COLO829 (cell line): ENCODE results near the gene RO60.

Experiments
- DNase-seq: peaks from one replicate; pipeline ENCODE4 v3.0.0; 2012; ENCODE audit warnings: low spot score

RO60 gene

GRCh38 chr1:193060938-193061337, 1.5 kb downstream of the RO60 start:
- DNase-seq: peak; percentile 31

DNA sequence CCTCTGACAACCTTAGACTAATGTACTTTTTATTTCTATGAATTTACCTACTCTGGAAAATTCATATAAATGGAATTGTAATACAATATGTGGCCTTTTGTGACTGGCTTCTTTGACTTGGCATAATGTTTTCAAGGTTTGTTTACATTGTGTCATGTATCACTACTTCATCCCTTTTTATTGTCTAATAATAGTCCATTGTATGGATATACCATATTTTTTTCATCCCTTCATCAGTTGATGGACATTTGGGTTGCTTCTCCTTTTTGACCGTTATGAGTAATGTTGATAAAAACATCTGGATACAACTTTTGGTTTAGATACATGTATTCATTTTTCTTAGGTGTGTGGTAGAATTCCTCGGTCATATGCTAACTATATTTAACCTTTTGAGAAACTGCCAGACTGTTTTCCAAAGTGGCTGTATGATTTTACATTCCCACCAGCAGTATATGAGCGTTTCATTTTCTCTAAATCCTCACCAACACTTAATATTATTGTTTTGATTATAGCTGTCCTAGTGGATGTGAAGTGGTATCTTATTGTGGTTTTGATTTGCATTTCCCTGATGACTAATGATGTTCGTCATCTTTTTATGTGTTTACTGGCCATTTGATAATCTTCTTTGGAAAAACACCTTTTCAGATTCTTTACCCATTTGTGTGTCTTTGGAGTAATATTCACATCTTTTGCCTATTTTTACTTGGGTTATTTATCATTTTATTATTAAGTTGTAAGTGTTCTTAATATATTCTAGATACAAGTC, 3.5 kb downstream of the RO60 start:
- DNase-seq: no peak

GRCh38 chr1:193065954-193066353, 6.5 kb downstream of the RO60 start:
- no peak for DNase-seq

DNA sequence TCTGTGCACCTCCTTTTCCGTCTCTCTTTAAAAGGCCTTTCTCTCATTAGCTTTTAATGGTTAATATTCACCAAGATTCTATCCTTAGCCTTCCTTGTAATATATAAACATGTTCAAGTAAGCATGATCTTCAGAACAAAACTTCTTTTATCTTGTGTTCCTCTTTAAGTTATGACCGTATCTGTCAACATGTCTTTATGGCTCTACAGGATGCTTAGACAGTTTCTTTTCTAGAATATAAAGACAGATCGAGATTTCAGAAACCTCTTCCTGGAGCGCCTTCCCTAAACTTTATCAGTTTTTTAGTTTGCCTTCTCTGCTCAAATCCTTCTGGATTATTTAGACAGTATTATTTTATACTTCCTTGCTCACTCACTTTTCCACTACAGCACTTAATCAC, 7.2 kb downstream of the RO60 start:
- DNase-seq: no peak

DNA sequence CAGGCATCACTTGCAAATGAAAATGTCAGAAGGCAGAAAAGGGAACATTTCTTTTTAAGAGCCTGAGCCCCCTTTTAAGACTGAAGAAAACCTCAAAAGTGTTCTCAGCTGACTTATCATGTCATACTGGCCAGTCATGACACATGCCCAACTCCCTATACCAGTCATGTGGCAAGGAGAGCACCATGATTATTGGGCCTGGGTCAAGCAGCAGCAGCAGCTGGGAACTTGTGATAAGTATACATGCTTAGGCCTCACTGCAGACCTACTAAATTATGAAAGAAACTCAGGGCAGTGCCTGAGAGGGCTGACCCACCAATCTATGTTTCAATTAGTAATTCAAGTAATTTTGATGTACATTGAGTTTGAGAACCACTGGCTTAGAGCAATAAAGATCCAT, 8.6 kb downstream of the RO60 start:
- no peak for DNase-seq

GRCh38 chr1:193069748-193070385, 10.5 kb downstream of the RO60 start:
- DNase-seq: peak; percentile 40

- no peak for DNase-seq
These were observed 11.0 kb downstream of the RO60 start for GRCh38 chr1:193070386-193070753.

DNA sequence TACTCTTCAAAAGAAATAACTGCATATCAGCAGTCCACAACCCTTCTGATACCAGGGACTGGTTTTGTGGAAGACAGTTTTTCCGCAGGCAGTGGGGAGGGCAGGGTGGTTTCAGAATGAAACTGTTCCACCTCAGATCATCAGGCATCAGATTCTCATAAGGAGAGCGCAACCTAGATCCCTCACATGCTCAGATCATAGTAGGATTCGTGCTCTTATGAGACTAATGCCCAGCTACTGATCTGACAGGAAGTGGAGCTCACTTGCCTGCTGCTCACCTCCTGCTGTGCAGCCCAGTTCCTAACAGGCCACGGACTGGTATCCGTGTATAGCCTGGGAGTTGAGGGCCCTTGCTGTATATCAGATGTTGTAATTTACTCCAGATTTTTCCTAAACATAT, 11.5 kb downstream of the RO60 start:
- no peak for DNase-seq

DNA sequence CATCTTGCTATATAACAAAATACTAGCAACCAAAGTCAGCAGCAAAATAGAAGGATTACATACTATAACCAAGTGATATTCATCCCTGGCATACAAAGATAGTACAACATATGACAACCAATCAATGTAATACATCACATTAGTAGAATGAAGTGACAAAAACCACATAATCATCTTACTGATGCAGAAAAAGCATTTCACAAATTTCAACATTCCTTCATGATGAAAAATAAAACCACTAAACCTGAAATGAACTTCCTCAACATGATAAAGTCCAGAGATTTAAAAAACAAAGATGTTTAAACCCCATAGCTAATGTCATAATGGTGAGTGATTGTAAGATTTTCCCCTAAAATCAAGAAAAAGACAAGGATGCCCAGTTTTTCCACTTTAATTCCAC, 18.6 kb downstream of the RO60 start:
- DNase-seq: no peak

GRCh38 chr1:193079187-193079586, 19.8 kb downstream of the RO60 start:
- no peak for DNase-seq

DNA sequence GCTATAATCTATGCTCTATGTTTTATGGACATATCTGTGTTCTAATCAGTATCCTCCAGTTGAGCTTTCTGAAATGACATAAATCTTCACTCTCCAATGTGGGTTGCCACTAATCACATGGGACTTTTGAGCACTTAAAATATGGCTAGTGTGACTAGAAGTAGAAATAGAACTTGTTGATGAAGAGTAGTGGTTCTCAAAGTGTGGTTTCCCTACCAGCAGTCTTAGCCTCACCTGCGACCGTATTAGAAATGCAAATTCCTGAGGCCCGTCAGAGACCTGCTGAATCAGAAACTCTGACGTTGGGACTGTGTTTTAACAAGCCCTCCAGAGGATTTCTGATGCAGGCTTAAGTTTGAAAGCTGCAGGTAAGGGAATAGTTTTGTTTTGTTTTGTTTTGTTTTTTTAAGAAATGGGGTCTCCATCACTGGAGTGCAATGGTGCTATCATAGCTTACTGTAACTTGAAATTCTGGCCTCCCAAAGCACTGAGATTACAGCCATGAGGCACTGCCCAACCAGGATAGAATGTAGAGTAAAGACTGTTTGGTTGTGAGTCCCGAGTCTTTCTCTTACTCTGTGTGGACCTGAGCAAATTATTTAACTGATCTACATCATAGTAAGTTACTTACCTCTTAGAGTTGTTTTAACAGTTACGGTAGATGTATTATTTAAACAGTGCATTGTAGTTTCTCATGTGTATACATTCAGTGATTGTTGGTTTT, 24.1 kb downstream of the RO60 start:
- no peak for DNase-seq

DNA sequence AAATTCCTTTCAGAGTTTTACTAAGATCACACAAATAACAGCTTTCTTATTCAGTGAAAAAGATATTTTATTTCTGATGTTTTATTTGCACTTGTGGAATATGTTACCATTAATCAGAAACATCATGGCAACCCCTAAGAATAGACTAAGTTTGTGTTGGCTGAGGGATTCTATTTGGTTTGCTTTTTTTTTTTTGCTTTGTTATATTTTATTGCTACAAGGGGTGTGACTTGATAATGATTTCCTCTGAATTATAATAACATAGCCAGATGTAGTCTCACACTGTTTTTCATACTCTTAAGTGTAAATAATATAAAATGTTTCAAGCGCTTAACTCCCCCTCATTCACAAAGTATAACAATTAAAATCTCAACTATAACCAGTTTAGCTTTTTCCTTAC, 25.9 kb downstream of the RO60 start:
- DNase-seq: no peak

- DNase-seq: no peak
These were observed 26.9 kb downstream of the RO60 start for GRCh38 chr1:193086342-193086741.

GRCh38 chr1:193087893-193088292, 28.5 kb downstream of the RO60 start:
- no peak for DNase-seq

GRCh38 chr1:193090865-193091264, 31.5 kb downstream of the RO60 start:
- no peak for DNase-seq

DNA sequence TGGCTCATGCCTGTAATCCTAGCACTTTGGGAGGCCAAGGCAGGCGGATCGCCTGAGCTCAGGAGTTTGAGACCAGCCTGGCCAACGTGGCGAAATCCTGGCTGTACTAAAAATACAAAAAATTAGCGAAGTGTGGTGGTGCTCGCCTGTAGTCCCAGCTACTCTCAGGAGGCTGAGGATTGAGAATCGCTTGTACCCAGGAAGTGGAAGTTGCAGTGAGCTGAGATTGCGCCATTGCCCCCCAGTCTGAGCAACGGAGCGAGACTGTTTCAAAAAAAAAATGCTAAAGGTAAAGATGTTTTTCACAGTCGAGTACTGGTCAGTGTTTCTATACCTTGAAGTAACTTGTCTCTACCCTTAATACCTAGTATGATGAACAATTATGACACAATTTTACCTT, 34.7 kb downstream of the RO60 start:
- DNase-seq: no peak

- DNase-seq: no peak
These were observed 43.2 kb downstream of the RO60 start for GRCh38 chr1:193102662-193103061.

DNA sequence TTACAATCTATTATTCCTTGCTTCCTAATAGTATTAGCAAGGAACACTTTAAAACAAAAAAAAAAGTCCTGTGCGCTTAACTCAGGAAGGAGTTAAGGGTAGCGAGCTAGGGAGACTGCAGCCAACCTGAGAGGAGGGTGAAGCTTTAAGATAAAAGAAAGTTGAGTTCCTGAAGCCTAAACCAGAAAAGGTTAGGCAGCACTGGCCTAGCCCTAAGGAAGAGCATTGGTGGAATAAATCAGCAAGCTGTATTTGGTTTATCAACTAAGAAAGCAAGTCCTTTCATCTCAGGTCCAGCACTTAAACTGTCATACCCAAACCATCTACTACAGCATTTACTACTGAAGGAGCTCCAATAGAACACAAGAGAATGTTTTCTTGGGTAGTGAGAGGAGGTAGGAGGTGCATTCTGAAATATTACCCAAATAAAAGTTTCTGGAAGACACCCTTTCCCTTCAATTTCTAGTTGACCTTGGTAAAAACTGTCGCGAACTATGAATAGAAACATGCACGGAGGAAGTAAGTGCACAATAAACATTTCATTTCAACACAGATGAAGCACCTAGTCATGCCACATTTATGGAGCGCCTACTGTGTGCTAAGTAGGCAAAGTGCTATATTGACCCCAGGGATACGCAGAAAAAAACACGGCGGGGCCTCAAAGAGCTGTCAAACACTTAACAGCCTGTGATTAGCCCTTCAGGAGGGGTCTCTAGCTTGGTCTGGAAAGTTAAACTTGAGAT, 44.5 kb downstream of the RO60 start:
- DNase-seq: no peak

GRCh38 chr1:193104502-193104906, 45.1 kb downstream of the RO60 start:
- DNase-seq: peak; percentile 70

DNA sequence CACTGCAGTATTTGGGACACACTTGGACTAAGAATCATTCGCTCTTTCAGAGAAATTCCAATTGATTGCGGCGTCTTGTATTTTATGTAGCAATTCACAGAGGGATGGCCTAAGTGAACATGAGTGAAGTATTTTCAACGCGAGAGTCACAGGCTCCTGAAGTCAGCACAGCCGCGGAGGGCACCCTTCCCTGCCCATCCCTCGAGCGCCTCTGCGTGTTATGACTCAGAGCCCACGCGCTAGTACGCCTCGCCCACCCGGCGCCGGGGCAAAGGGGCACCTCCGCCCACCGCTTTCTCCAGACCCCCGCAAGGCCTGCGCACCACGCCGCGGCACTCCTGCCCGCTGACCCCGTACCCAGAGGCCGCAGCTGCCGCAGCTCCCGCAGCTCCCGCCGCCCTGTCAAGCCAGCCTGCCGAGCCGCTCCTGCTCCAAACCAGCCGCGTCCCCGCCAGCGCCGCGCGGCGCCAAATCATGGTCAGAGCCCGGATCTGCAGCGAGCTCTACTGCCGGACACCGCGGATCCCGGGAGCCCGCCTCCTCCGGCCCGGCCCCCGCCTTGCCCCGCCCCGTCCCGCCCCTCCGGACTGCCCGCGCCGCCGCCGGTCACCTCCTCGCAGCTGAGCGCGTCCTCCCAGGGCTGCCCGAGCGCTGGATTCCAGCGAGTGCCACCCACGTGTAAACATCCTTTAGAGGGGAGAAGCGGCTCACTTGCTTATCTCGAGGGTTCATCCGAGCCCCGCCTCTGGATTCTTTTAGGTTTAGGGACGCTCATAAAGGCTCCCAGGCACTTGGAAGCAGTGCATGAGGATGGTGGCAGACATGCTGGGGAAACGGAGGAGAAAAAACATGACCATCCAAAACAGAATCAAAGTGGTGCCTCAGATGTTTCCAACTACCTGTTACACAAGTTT, 45.8 kb downstream of the RO60 start, which contains the start of gene GLRX2:
Gene GLRX2 (minus strand): TSS at position 508 of the 914 bp plus-strand sequence. CDS start 32 bp downstream, at position 476.
- DNase-seq: peak; percentile 93

- no peak for DNase-seq
These were observed 46.4 kb downstream of the RO60 start for GRCh38 chr1:193105821-193106177.
